Left ventricle myocardium inferior (tissue), 1 donor: ENCODE results near the gene CXXC4. TPM values are rescaled to one million over a fixed set of nuclear protein-coding genes. Genes with fewer than 3 reads are reported as not detected.

Experiments
- DNase-seq: peaks from one replicate; pipeline ENCODE4 v3.0.0-alpha.2; 2020
- H3K27ac ChIP-seq: fragments of 200-600 bp; replicated peaks from 2 replicates; pipeline ENCODE4 v1.8.0; 2021
- H3K27me3 ChIP-seq: fragments of 200-600 bp; 2 replicates; pipeline ENCODE4 v1.8.0; 2021; ENCODE audit warnings: low read depth
- H3K36me3 ChIP-seq: fragments of 200-600 bp; 2 replicates; pipeline ENCODE4 v1.8.0; 2021
- H3K4me1 ChIP-seq: fragments of 200-600 bp; 2 replicates; pipeline ENCODE4 v1.8.0; 2021
- H3K4me3 ChIP-seq: fragments of 200-600 bp; 2 replicates; pipeline ENCODE4 v1.8.0; 2021; ENCODE audit warnings: mild to moderate bottlenecking, moderate library complexity
- H3K9me3 ChIP-seq: fragments of 200-600 bp; replicated peaks from 2 replicates; pipeline ENCODE4 v1.8.0; 2021
- CTCF ChIP-seq: fragments of 200-600 bp; IDR thresholded peaks from 2 replicates; pipeline ENCODE4 v1.8.0; 2021; ENCODE audit warnings: antibody characterized with exemption, mild to moderate bottlenecking, borderline replicate concordance
- intact Hi-C: fragments of 100-400 bp; cut with micrococcal nuclease; formaldehyde crosslinking; loops from one replicate; pipeline ENCODE4 v1.11.0; 2022
- total RNA-seq: library from RNA; stranded (reverse); fragmentation: NEBNext Ultra II Directional; extraction: Animal tissue kit (Norgen Biotek cat#: 25700); gene quantifications from one replicate; pipeline ENCODE4 v1.2.1, GENCODE V29; 2021
- donor health status: DM: no; HTN: yes; CAD: no; lungs with severe emphysema.

Gene CXXC4
- total RNA-seq, 1 donor from 2014 or later: 4.5 TPM

GRCh38 chr4:104524591-104524990, 29.9 kb upstream of the CXXC4 start:
- Histone ChIP-seq H3K9me3 (no peaks in the 10 kb centered on the region), H3K27ac (no peak overlapping the region), H3K36me3 (no peaks in the 10 kb centered on the region), H3K4me3 (no peak overlapping the region), H3K27me3 (no peaks in the 10 kb centered on the region), H3K4me1 (no peaks in the 10 kb centered on the region)
- intact Hi-C loops: no loop called here
- no peak for TF ChIP-seq CTCF
- DNase-seq: no peak

- intact Hi-C loops: no loop called here
- Histone ChIP-seq H3K4me1 (no peaks in the 10 kb centered on the region), H3K9me3 (no peaks in the 10 kb centered on the region), H3K4me3 (no peak overlapping the region), H3K27ac (no peak overlapping the region), H3K27me3 (no peaks in the 10 kb centered on the region), H3K36me3 (no peaks in the 10 kb centered on the region)
- no peak for DNase-seq
- no peak for TF ChIP-seq CTCF
Measured at GRCh38 chr4:104524026-104524425, 29.3 kb upstream of the CXXC4 start.

GRCh38 chr4:104519588-104519987, 24.9 kb upstream of the CXXC4 start:
- no peak for DNase-seq
- Histone ChIP-seq H3K27ac (no peak overlapping the region), H3K9me3 (no peaks in the 10 kb centered on the region), H3K4me1 (no peaks in the 10 kb centered on the region), H3K27me3 (no peaks in the 10 kb centered on the region), H3K4me3 (no peak overlapping the region), H3K36me3 (no peaks in the 10 kb centered on the region)
- intact Hi-C loops: no loop called here
- TF ChIP-seq CTCF: no peak

- H3K9me3 ChIP-seq: no peaks in the 10 kb centered on the region
Measured at GRCh38 chr4:104516884-104517283, 22.2 kb upstream of the CXXC4 start.

GRCh38 chr4:104508224-104508623, 13.5 kb upstream of the CXXC4 start:
- Histone ChIP-seq H3K4me3 (no peak overlapping the region), H3K27me3 (no peaks in the 10 kb centered on the region), H3K27ac (no peak overlapping the region), H3K4me1 (no peaks in the 10 kb centered on the region), H3K9me3 (no peaks in the 10 kb centered on the region), H3K36me3 (no peaks in the 10 kb centered on the region)
- intact Hi-C loops: no loop called here
- no peak for TF ChIP-seq CTCF
- no peak for DNase-seq

More at GRCh38 chr4:104516884-104517283, 22.2 kb upstream of the CXXC4 start:
- no peak for TF ChIP-seq CTCF
- H3K27me3 ChIP-seq: no peaks in the 10 kb centered on the region
- no peak overlapping the region for H3K27ac ChIP-seq
- intact Hi-C loops: no loop called here
- H3K4me3 ChIP-seq: no peak overlapping the region
- no peaks in the 10 kb centered on the region for H3K36me3 ChIP-seq
- no peak for DNase-seq
- H3K4me1 ChIP-seq: no peaks in the 10 kb centered on the region

- Histone ChIP-seq H3K27me3 (no peaks in the 10 kb centered on the region), H3K4me1 (peaks cover 6% of the 10 kb centered on the region), H3K27ac (no peak overlapping the region), H3K4me3 (no peak overlapping the region), H3K9me3 (no peaks in the 10 kb centered on the region), H3K36me3 (no peaks in the 10 kb centered on the region)
- no peak for DNase-seq
- no peak for TF ChIP-seq CTCF
- intact Hi-C loops: no loop called here
Measured at GRCh38 chr4:104507112-104507511, 12.4 kb upstream of the CXXC4 start.
